ENCODE results near the gene SARM1.
A peak's percentile ranks its signal among the peaks of the same experiment; 100 is the strongest.

SARM1 gene

GRCh38 chr17:28395426-28395825 lies 23.9 kb downstream of the SARM1 start:
- Histone ChIP-seq H2AFZ (ENCODE audit: low read depth, low read length) (no peak overlapping the region), H2BK12ac (ENCODE audit: low read length in 2 of 2) (no peak overlapping the region), H2BK15ac (ENCODE audit: low read depth, poor library complexity, severe bottlenecking) (no peak overlapping the region), H3K36me3 (ENCODE audit: control insufficient read depth in 1 of 2, insufficient read depth in 2 of 2, low read depth in 1 of 2, low read length in 2 of 2) (peaks cover 17 to 30% of the 10 kb centered on the region in 2 experiments), H3K14ac (ENCODE audit: low read length in 2 of 2) (no peak overlapping the region), H3K27ac (ENCODE audit: low read length, poor library complexity, severe bottlenecking) (no peak overlapping the region), H4K8ac (ENCODE audit: low read length) (no peak overlapping the region), H4K91ac (ENCODE audit: low read length) (no peak overlapping the region), H3K4ac (ENCODE audit: low read depth in 1 of 2, low read length in 2 of 2) (no peak overlapping the region), H3K23ac (ENCODE audit: low read length in 2 of 2) (no peak overlapping the region), H2BK120ac (ENCODE audit: low read depth, low read length) (no peak overlapping the region), H3K4me1 (ENCODE audit: control insufficient read depth, insufficient read depth, low read depth, low read length) (peaks cover 19% of the 10 kb centered on the region), H3K27me3 (ENCODE audit: control insufficient read depth in 1 of 2, insufficient read depth in 1 of 2, low read length in 2 of 2) (no peaks in the 10 kb centered on the region), H3K18ac (ENCODE audit: low read depth in 1 of 2, low read length in 2 of 2) (no peak overlapping the region), H2AK5ac (ENCODE audit: low read length, severe bottlenecking) (no peak overlapping the region), H3K4me2 (ENCODE audit: low read length, poor library complexity, severe bottlenecking) (no peak overlapping the region), H3K9ac (ENCODE audit: low read length) (no peak overlapping the region), H3K9me3 (ENCODE audit: control insufficient read depth, low read length) (no peaks in the 10 kb centered on the region), H3K4me3 (ENCODE audit: insufficient read depth in 1 of 2, low read depth in 1 of 2, low read length in 2 of 2) (no peak overlapping the region), H3K79me1 (replicated peaks; ENCODE audit: low read length, poor library complexity, severe bottlenecking) (no peaks in the 10 kb centered on the region), H2BK5ac (ENCODE audit: low read depth, low read length, poor library complexity, severe bottlenecking) (no peak overlapping the region)
- WGBS, result 80% methylated on average over 2 of the region's 2 CpGs
- DNase-seq, result no peak

DNA sequence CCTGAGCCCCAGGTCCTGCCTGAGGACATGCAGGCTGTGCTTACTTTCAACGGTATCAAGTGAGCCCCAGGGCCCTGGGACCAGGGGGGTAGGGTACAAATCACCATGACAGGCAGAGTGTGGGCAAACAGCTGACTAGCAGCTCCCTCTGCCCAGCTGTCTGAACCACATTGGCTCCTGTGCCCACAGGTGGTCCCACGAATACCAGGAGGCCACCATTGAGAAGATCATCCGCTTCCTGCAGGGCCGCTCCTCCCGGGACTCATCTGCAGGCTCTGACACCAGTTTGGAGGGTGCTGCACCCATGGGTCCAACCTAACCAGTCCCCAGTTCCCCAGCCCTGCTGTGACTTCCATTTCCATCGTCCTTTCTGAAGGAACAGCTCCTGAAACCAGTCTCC lies 24.5 kb downstream of the SARM1 start:
- Histone ChIP-seq H3K9ac (ENCODE audit: low read length) (no peak overlapping the region), H3K4me2 (ENCODE audit: low read length, poor library complexity, severe bottlenecking) (no peak overlapping the region), H4K8ac (ENCODE audit: low read length) (no peak overlapping the region), H3K9me3 (ENCODE audit: control insufficient read depth, low read length) (no peaks in the 10 kb centered on the region), H2AFZ (ENCODE audit: low read depth, low read length) (no peak overlapping the region), H2BK120ac (ENCODE audit: low read depth, low read length) (no peak overlapping the region), H2BK15ac (ENCODE audit: low read depth, poor library complexity, severe bottlenecking) (no peak overlapping the region), H3K4me1 (ENCODE audit: control insufficient read depth, insufficient read depth, low read depth, low read length) (peaks cover 19% of the 10 kb centered on the region), H3K4ac (ENCODE audit: low read depth in 1 of 2, low read length in 2 of 2) (no peak overlapping the region), H2BK12ac (ENCODE audit: low read length in 2 of 2) (no peak overlapping the region), H3K79me1 (replicated peaks; ENCODE audit: low read length, poor library complexity, severe bottlenecking) (no peaks in the 10 kb centered on the region), H4K91ac (ENCODE audit: low read length) (no peak overlapping the region), H2BK5ac (ENCODE audit: low read depth, low read length, poor library complexity, severe bottlenecking) (no peak overlapping the region), H3K27me3 (ENCODE audit: control insufficient read depth in 1 of 2, insufficient read depth in 1 of 2, low read length in 2 of 2) (no peaks in the 10 kb centered on the region), H3K18ac (ENCODE audit: low read depth in 1 of 2, low read length in 2 of 2) (no peak overlapping the region), H3K23ac (ENCODE audit: low read length in 2 of 2) (no peak overlapping the region), H3K14ac (ENCODE audit: low read length in 2 of 2) (no peak overlapping the region), H3K4me3 (ENCODE audit: insufficient read depth in 1 of 2, low read depth in 1 of 2, low read length in 2 of 2) (no peak overlapping the region), H3K27ac (ENCODE audit: low read length, poor library complexity, severe bottlenecking) (no peak overlapping the region), H3K36me3 (ENCODE audit: control insufficient read depth in 1 of 2, insufficient read depth in 2 of 2, low read depth in 1 of 2, low read length in 2 of 2) (peaks cover 17 to 30% of the 10 kb centered on the region in 2 experiments), H2AK5ac (ENCODE audit: low read length, severe bottlenecking) (no peak overlapping the region)
- no peak for DNase-seq
- WGBS, result 85% methylated on average over 6 of the region's 6 CpGs

DNA sequence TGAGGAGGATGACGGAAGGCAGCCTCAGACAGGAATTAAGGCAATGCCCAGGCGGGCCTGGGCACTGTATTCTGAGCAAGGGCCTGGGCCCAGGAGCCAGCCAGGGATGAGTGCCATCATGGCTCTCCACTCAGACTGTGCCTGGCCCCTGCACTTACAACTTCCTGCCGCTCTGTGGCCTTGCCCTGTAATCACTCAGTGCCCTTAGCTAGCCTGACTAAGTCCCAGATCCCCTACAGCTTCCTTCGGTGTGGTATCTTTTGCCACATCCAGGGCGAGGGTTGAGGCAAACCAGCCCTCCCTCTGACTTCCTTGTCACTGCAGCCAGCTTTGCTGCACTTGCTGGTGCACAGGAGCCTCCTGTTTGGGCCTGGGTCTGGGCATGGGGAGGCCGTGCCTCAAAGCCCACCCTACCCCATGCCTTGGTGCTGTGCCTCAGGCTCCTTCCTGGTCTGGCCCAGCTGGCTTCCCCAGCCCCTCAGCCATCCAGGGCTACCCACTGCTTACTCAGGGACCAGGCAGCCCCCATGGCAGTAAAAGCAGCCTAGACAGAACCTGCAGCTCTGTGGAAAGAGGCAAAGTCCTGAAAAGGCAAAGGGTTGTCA lies 25.2 kb downstream of the SARM1 start:
- Histone ChIP-seq H3K23ac (ENCODE audit: low read length in 2 of 2) (no peak overlapping the region), H2BK15ac (ENCODE audit: low read depth, poor library complexity, severe bottlenecking) (no peak overlapping the region), H4K8ac (ENCODE audit: low read length) (no peak overlapping the region), H3K18ac (ENCODE audit: low read depth in 1 of 2, low read length in 2 of 2) (peak overlapping the region in 1 of 2 experiments; percentile 11), H4K91ac (ENCODE audit: low read length) (no peak overlapping the region), H3K14ac (ENCODE audit: low read length in 2 of 2) (no peak overlapping the region), H3K4me1 (ENCODE audit: control insufficient read depth, insufficient read depth, low read depth, low read length) (peaks cover 19% of the 10 kb centered on the region), H3K4me3 (ENCODE audit: insufficient read depth in 1 of 2, low read depth in 1 of 2, low read length in 2 of 2) (no peak overlapping the region), H3K27ac (ENCODE audit: low read length, poor library complexity, severe bottlenecking) (no peak overlapping the region), H3K27me3 (ENCODE audit: control insufficient read depth in 1 of 2, insufficient read depth in 1 of 2, low read length in 2 of 2) (no peaks in the 10 kb centered on the region), H3K9me3 (ENCODE audit: control insufficient read depth, low read length) (no peaks in the 10 kb centered on the region), H3K79me1 (replicated peaks; ENCODE audit: low read length, poor library complexity, severe bottlenecking) (no peaks in the 10 kb centered on the region), H2AFZ (ENCODE audit: low read depth, low read length) (no peak overlapping the region), H3K36me3 (ENCODE audit: control insufficient read depth in 1 of 2, insufficient read depth in 2 of 2, low read depth in 1 of 2, low read length in 2 of 2) (peaks cover 17 to 32% of the 10 kb centered on the region in 2 experiments), H2BK5ac (ENCODE audit: low read depth, low read length, poor library complexity, severe bottlenecking) (no peak overlapping the region), H3K9ac (ENCODE audit: low read length) (no peak overlapping the region), H3K4ac (ENCODE audit: low read depth in 1 of 2, low read length in 2 of 2) (no peak overlapping the region), H2AK5ac (ENCODE audit: low read length, severe bottlenecking) (no peak overlapping the region), H3K4me2 (ENCODE audit: low read length, poor library complexity, severe bottlenecking) (peak overlapping the region; percentile 17), H2BK120ac (ENCODE audit: low read depth, low read length) (no peak overlapping the region), H2BK12ac (ENCODE audit: low read length in 2 of 2) (no peak overlapping the region)
- DNase-seq, result no peak
- 45% methylated on average over 6 of the region's 6 CpGs for WGBS

- Histone ChIP-seq H2BK15ac (ENCODE audit: low read depth, poor library complexity, severe bottlenecking) (no peak overlapping the region), H3K79me1 (replicated peaks; ENCODE audit: low read length, poor library complexity, severe bottlenecking) (no peaks in the 10 kb centered on the region), H2AK5ac (ENCODE audit: low read length, severe bottlenecking) (no peak overlapping the region), H3K14ac (ENCODE audit: low read length in 2 of 2) (no peak overlapping the region), H4K91ac (ENCODE audit: low read length) (no peak overlapping the region), H3K27ac (ENCODE audit: low read length, poor library complexity, severe bottlenecking) (no peak overlapping the region), H3K4me1 (ENCODE audit: control insufficient read depth, insufficient read depth, low read depth, low read length) (peaks cover 21% of the 10 kb centered on the region), H2BK120ac (ENCODE audit: low read depth, low read length) (no peak overlapping the region), H3K23ac (ENCODE audit: low read length in 2 of 2) (no peak overlapping the region), H3K18ac (ENCODE audit: low read depth in 1 of 2, low read length in 2 of 2) (no peak overlapping the region), H3K27me3 (ENCODE audit: control insufficient read depth in 1 of 2, insufficient read depth in 1 of 2, low read length in 2 of 2) (no peaks in the 10 kb centered on the region), H4K8ac (ENCODE audit: low read length) (no peak overlapping the region), H3K4ac (ENCODE audit: low read depth in 1 of 2, low read length in 2 of 2) (no peak overlapping the region), H3K9ac (ENCODE audit: low read length) (no peak overlapping the region), H3K9me3 (ENCODE audit: control insufficient read depth, low read length) (no peaks in the 10 kb centered on the region), H2BK5ac (ENCODE audit: low read depth, low read length, poor library complexity, severe bottlenecking) (no peak overlapping the region), H2AFZ (ENCODE audit: low read depth, low read length) (no peak overlapping the region), H2BK12ac (ENCODE audit: low read length in 2 of 2) (no peak overlapping the region), H3K4me3 (ENCODE audit: insufficient read depth in 1 of 2, low read depth in 1 of 2, low read length in 2 of 2) (no peak overlapping the region), H3K36me3 (ENCODE audit: control insufficient read depth in 1 of 2, insufficient read depth in 2 of 2, low read depth in 1 of 2, low read length in 2 of 2) (peaks cover 17 to 37% of the 10 kb centered on the region in 2 experiments), H3K4me2 (ENCODE audit: low read length, poor library complexity, severe bottlenecking) (no peak overlapping the region)
- no peak for DNase-seq
- WGBS, result 97% methylated on average over 3 of the region's 3 CpGs
Observed at GRCh38 chr17:28397275-28397674, 25.8 kb downstream of the SARM1 start.
